Measurements from ENCODE around the gene SAAL1. TPM values are rescaled to one million over a fixed set of nuclear protein-coding genes. Genes with fewer than 3 reads are reported as not detected.
"Not testable (repeated sequence)": the region's sequence is repeated elsewhere in the genome, so short reads cannot be mapped to it uniquely, and the experiment has no call there.

SAAL1 gene
- total RNA-seq = 10 to 100 TPM; 13.3 to 31.1 TPM

GRCh38 chr11:18105802-18106574 lies at the start of gene SAAL1:
Gene SAAL1, minus strand, starts transcription at chr11:18106082. Its CDS starts 41 bp downstream, at chr11:18106041.
- ATAC-seq (replicated peaks) = peak; percentile 98
- H3K27ac Mint-ChIP-seq = peak within 1 kb of the TSS; percentile 90
- no peaks in the 10 kb centered on the region for H3K9me3 Mint-ChIP-seq
- H3K4me1 Mint-ChIP-seq = peaks cover 21% of the 10 kb centered on the region
- H3K36me3 Mint-ChIP-seq (ENCODE audit: low read depth) = peaks cover 26% of the 10 kb centered on the region
- H3K4me3 Mint-ChIP-seq = peak within 1 kb of the TSS; percentile 93
- H3K27me3 Mint-ChIP-seq = peaks cover 11% of the 10 kb centered on the region

- H3K27me3 Mint-ChIP-seq = peaks cover 31% of the 10 kb centered on the region
- H3K9me3 Mint-ChIP-seq = peaks cover 2% of the 10 kb centered on the region
- ATAC-seq (replicated peaks) = no peak
- H3K4me1 Mint-ChIP-seq = no peaks in the 10 kb centered on the region
- H3K4me3 Mint-ChIP-seq = no peak overlapping the region
- H3K36me3 Mint-ChIP-seq (ENCODE audit: low read depth) = no peaks in the 10 kb centered on the region
- H3K27ac Mint-ChIP-seq = no peak overlapping the region
Measured at GRCh38 chr11:18151581-18151980, 45.7 kb upstream of the SAAL1 start.

GRCh38 chr11:18145837-18146236 lies 40.0 kb upstream of the SAAL1 start:
- H3K27ac Mint-ChIP-seq = no peak overlapping the region
- H3K4me3 Mint-ChIP-seq = no peak overlapping the region
- H3K4me1 Mint-ChIP-seq = no peaks in the 10 kb centered on the region
- H3K36me3 Mint-ChIP-seq (ENCODE audit: low read depth) = no peaks in the 10 kb centered on the region
- no peak for ATAC-seq (replicated peaks)
- no peaks in the 10 kb centered on the region for H3K9me3 Mint-ChIP-seq
- peaks cover 25% of the 10 kb centered on the region for H3K27me3 Mint-ChIP-seq

GRCh38 chr11:18145025-18145424 lies 39.1 kb upstream of the SAAL1 start:
- Mint-ChIP-seq H3K4me1 (no peaks in the 10 kb centered on the region), H3K27ac (no peak overlapping the region), H3K9me3 (no peaks in the 10 kb centered on the region), H3K27me3 (peaks cover 20% of the 10 kb centered on the region), H3K4me3 (no peak overlapping the region), H3K36me3 (ENCODE audit: low read depth) (no peaks in the 10 kb centered on the region)
- no peak for ATAC-seq (replicated peaks)

GRCh38 chr11:18144243-18144642 lies 38.4 kb upstream of the SAAL1 start:
- H3K27me3 Mint-ChIP-seq = peaks cover 16% of the 10 kb centered on the region
- no peak overlapping the region for H3K4me3 Mint-ChIP-seq
- no peaks in the 10 kb centered on the region for H3K36me3 Mint-ChIP-seq (ENCODE audit: low read depth)
- no peaks in the 10 kb centered on the region for H3K9me3 Mint-ChIP-seq
- no peak for ATAC-seq (replicated peaks)
- H3K27ac Mint-ChIP-seq = no peak overlapping the region
- H3K4me1 Mint-ChIP-seq = no peaks in the 10 kb centered on the region

- H3K9me3 Mint-ChIP-seq = no peaks in the 10 kb centered on the region
- H3K4me1 Mint-ChIP-seq = no peaks in the 10 kb centered on the region
- peaks cover 10% of the 10 kb centered on the region for H3K27me3 Mint-ChIP-seq
- no peaks in the 10 kb centered on the region for H3K36me3 Mint-ChIP-seq (ENCODE audit: low read depth)
- no peak overlapping the region for H3K4me3 Mint-ChIP-seq
- H3K27ac Mint-ChIP-seq = no peak overlapping the region
- no peak for ATAC-seq (replicated peaks)
Measured at GRCh38 chr11:18140145-18140544, 34.3 kb upstream of the SAAL1 start.

- Mint-ChIP-seq H3K36me3 (ENCODE audit: low read depth) (no peaks in the 10 kb centered on the region), H3K9me3 (no peaks in the 10 kb centered on the region), H3K4me1 (no peaks in the 10 kb centered on the region), H3K27me3 (peaks cover 10% of the 10 kb centered on the region), H3K4me3 (no peak overlapping the region), H3K27ac (no peak overlapping the region)
- ATAC-seq (replicated peaks) = no peak
Measured at GRCh38 chr11:18137186-18137800, 31.4 kb upstream of the SAAL1 start.

GRCh38 chr11:18135308-18135707 lies 29.4 kb upstream of the SAAL1 start:
- ATAC-seq (replicated peaks) = no peak
- no peaks in the 10 kb centered on the region for H3K36me3 Mint-ChIP-seq (ENCODE audit: low read depth)
- H3K9me3 Mint-ChIP-seq = no peaks in the 10 kb centered on the region
- H3K4me1 Mint-ChIP-seq = no peaks in the 10 kb centered on the region
- H3K27ac Mint-ChIP-seq = no peak overlapping the region
- H3K27me3 Mint-ChIP-seq = peaks cover 10% of the 10 kb centered on the region
- no peak overlapping the region for H3K4me3 Mint-ChIP-seq

GRCh38 chr11:18132341-18132740 lies 26.5 kb upstream of the SAAL1 start, which contains the start of gene MRGPRX3:
Gene MRGPRX3, plus strand, starts transcription at chr11:18132571. Its CDS starts 4,632 bp downstream, at chr11:18137203.
- no peaks in the 10 kb centered on the region for H3K4me1 Mint-ChIP-seq
- H3K4me3 Mint-ChIP-seq = no peak within 1 kb of the TSS
- peaks cover 27% of the 10 kb centered on the region for H3K27me3 Mint-ChIP-seq
- no peaks in the 10 kb centered on the region for H3K36me3 Mint-ChIP-seq (ENCODE audit: low read depth)
- H3K27ac Mint-ChIP-seq = no peak within 1 kb of the TSS
- no peak for ATAC-seq (replicated peaks)
- H3K9me3 Mint-ChIP-seq = no peaks in the 10 kb centered on the region

GRCh38 chr11:18131115-18131514 lies 25.2 kb upstream of the SAAL1 start:
- not testable (repeated sequence) for H3K36me3 Mint-ChIP-seq (ENCODE audit: low read depth); ATAC-seq (replicated peaks); H3K27ac Mint-ChIP-seq; H3K9me3 Mint-ChIP-seq; H3K4me1 Mint-ChIP-seq; H3K4me3 Mint-ChIP-seq
- H3K27me3 Mint-ChIP-seq = peaks cover 28% of the 10 kb centered on the region

GRCh38 chr11:18121331-18121828 lies 15.5 kb upstream of the SAAL1 start:
- H3K27me3 Mint-ChIP-seq = peaks cover 14% of the 10 kb centered on the region
- not testable (repeated sequence) for H3K27ac Mint-ChIP-seq; H3K36me3 Mint-ChIP-seq (ENCODE audit: low read depth); ATAC-seq (replicated peaks); H3K4me1 Mint-ChIP-seq; H3K9me3 Mint-ChIP-seq; H3K4me3 Mint-ChIP-seq

GRCh38 chr11:18115360-18116127 lies 9.7 kb upstream of the SAAL1 start:
- no peak overlapping the region for H3K27ac Mint-ChIP-seq
- peaks cover 23% of the 10 kb centered on the region for H3K27me3 Mint-ChIP-seq
- no peaks in the 10 kb centered on the region for H3K9me3 Mint-ChIP-seq

GRCh38 chr11:18111005-18111404 lies 5.1 kb upstream of the SAAL1 start:
- H3K27ac Mint-ChIP-seq = no peak overlapping the region
- no peaks in the 10 kb centered on the region for H3K36me3 Mint-ChIP-seq (ENCODE audit: low read depth)
- H3K4me1 Mint-ChIP-seq = peaks cover 9% of the 10 kb centered on the region
- H3K27me3 Mint-ChIP-seq = peaks cover 27% of the 10 kb centered on the region
- H3K4me3 Mint-ChIP-seq = no peak overlapping the region
- H3K9me3 Mint-ChIP-seq = no peaks in the 10 kb centered on the region
- no peak for ATAC-seq (replicated peaks)

More at GRCh38 chr11:18115360-18116127, 9.7 kb upstream of the SAAL1 start:
- H3K36me3 Mint-ChIP-seq (ENCODE audit: low read depth) = no peaks in the 10 kb centered on the region
- no peak overlapping the region for H3K4me3 Mint-ChIP-seq
- peaks cover 4% of the 10 kb centered on the region for H3K4me1 Mint-ChIP-seq
- ATAC-seq (replicated peaks) = peak; percentile 86

- Mint-ChIP-seq H3K4me1 (peaks cover 12% of the 10 kb centered on the region), H3K27me3 (peaks cover 17% of the 10 kb centered on the region), H3K4me3 (no peak overlapping the region), H3K27ac (no peak overlapping the region), H3K36me3 (ENCODE audit: low read depth) (peaks cover 3% of the 10 kb centered on the region), H3K9me3 (no peaks in the 10 kb centered on the region)
- no peak for ATAC-seq (replicated peaks)
Measured at GRCh38 chr11:18108254-18108653, 2.4 kb upstream of the SAAL1 start.
